Nephron progenitor cell (in vitro differentiated cells): ENCODE measurements around the gene PRSS35.
"Not testable (repeated sequence)": the region's sequence is repeated elsewhere in the genome, so short reads cannot be mapped to it uniquely, and the experiment has no call there.

ENCODE experiments used
- DNase-seq: peaks from one replicate; pipeline ENCODE4 v3.0.0; 2021
- H3K27ac Mint-ChIP-seq: 2 replicates; pipeline ENCODE4 v1.8.0; 2021; ENCODE audit warnings: mild to moderate bottlenecking, moderate library complexity, mixed read lengths
- H3K27me3 Mint-ChIP-seq: 2 replicates; pipeline ENCODE4 v1.8.0; 2021; ENCODE audit warnings: mild to moderate bottlenecking, low read depth, mixed read lengths; ENCODE audit not compliant: poor library complexity
- H3K36me3 Mint-ChIP-seq: 2 replicates; pipeline ENCODE4 v1.8.0; 2021; ENCODE audit warnings: low read depth, mixed read lengths
- H3K4me1 Mint-ChIP-seq: 2 replicates; pipeline ENCODE4 v1.8.0; 2021; ENCODE audit warnings: mixed read lengths
- H3K4me3 Mint-ChIP-seq: 2 replicates; pipeline ENCODE4 v1.8.0; 2021; ENCODE audit warnings: mild to moderate bottlenecking, moderate library complexity, mixed read lengths
- H3K9me3 Mint-ChIP-seq: 2 replicates; pipeline ENCODE4 v1.8.0; 2021; ENCODE audit warnings: mild to moderate bottlenecking, moderate library complexity, mixed read lengths
- CTCF ChIP-seq: fragments of 200-600 bp; sonication (generic); IDR thresholded peaks from 2 replicates; pipeline ENCODE4 v1.5.0; 2021; ENCODE audit warnings: antibody characterized with exemption

The PRSS35 gene

GRCh38 chr6:83480470-83480869 is 31.9 kb upstream of the PRSS35 start:
- Mint-ChIP-seq H3K9me3 (no peaks in the 10 kb centered on the region), H3K27ac (no peak overlapping the region), H3K36me3 (no peaks in the 10 kb centered on the region), H3K4me3 (no peak overlapping the region), H3K4me1 (no peaks in the 10 kb centered on the region), H3K27me3 (peaks cover 3% of the 10 kb centered on the region)
- DNase-seq: no peak
- TF ChIP-seq CTCF: no peak

GRCh38 chr6:83481938-83482337 is 30.4 kb upstream of the PRSS35 start:
- H3K4me3 Mint-ChIP-seq, H3K4me1 Mint-ChIP-seq, H3K36me3 Mint-ChIP-seq, H3K27ac Mint-ChIP-seq, H3K9me3 Mint-ChIP-seq, DNase-seq, H3K27me3 Mint-ChIP-seq: not testable (repeated sequence)

GRCh38 chr6:83488448-83488847 is 23.9 kb upstream of the PRSS35 start:
- H3K36me3 Mint-ChIP-seq: no peaks in the 10 kb centered on the region
- H3K9me3 Mint-ChIP-seq: no peaks in the 10 kb centered on the region
- peaks cover 8% of the 10 kb centered on the region for H3K27me3 Mint-ChIP-seq

GRCh38 chr6:83488861-83489260 is 23.5 kb upstream of the PRSS35 start:
- TF ChIP-seq CTCF: no peak
- no peaks in the 10 kb centered on the region for H3K9me3 Mint-ChIP-seq
- H3K4me1 Mint-ChIP-seq: no peaks in the 10 kb centered on the region
- DNase-seq: no peak
- H3K36me3 Mint-ChIP-seq: no peaks in the 10 kb centered on the region
- H3K4me3 Mint-ChIP-seq: no peak overlapping the region
- H3K27ac Mint-ChIP-seq: no peak overlapping the region
- H3K27me3 Mint-ChIP-seq: peaks cover 8% of the 10 kb centered on the region

More at GRCh38 chr6:83488448-83488847, 23.9 kb upstream of the PRSS35 start:
- DNase-seq: no peak
- Mint-ChIP-seq H3K4me1 (no peaks in the 10 kb centered on the region), H3K4me3 (no peak overlapping the region), H3K27ac (no peak overlapping the region)
- TF ChIP-seq CTCF: no peak

GRCh38 chr6:83490217-83490807 is 22.0 kb upstream of the PRSS35 start:
- no peaks in the 10 kb centered on the region for H3K9me3 Mint-ChIP-seq
- H3K27ac Mint-ChIP-seq: no peak overlapping the region
- no peaks in the 10 kb centered on the region for H3K36me3 Mint-ChIP-seq
- H3K4me1 Mint-ChIP-seq: no peaks in the 10 kb centered on the region
- no peak for TF ChIP-seq CTCF
- no peak for DNase-seq
- peaks cover 7% of the 10 kb centered on the region for H3K27me3 Mint-ChIP-seq
- no peak overlapping the region for H3K4me3 Mint-ChIP-seq

- peak overlapping the region; percentile 50 for H3K27ac Mint-ChIP-seq
- no peaks in the 10 kb centered on the region for H3K36me3 Mint-ChIP-seq
- H3K9me3 Mint-ChIP-seq: peaks cover 8% of the 10 kb centered on the region
- peaks cover 3% of the 10 kb centered on the region for H3K27me3 Mint-ChIP-seq
- no peak for DNase-seq
- H3K4me1 Mint-ChIP-seq: peaks cover 7% of the 10 kb centered on the region
- TF ChIP-seq CTCF: no peak
- H3K4me3 Mint-ChIP-seq: no peak overlapping the region
These were observed 7.0 kb upstream of the PRSS35 start for GRCh38 chr6:83505356-83505755.
